ENCODE measurements around the gene SDCCAG8. TPM values are rescaled to one million over a fixed set of nuclear protein-coding genes. Genes with fewer than 3 reads are reported as not detected.

Gene SDCCAG8
- total RNA-seq, 1 experiment from 2014 or later = 14.0 TPM

DNA sequence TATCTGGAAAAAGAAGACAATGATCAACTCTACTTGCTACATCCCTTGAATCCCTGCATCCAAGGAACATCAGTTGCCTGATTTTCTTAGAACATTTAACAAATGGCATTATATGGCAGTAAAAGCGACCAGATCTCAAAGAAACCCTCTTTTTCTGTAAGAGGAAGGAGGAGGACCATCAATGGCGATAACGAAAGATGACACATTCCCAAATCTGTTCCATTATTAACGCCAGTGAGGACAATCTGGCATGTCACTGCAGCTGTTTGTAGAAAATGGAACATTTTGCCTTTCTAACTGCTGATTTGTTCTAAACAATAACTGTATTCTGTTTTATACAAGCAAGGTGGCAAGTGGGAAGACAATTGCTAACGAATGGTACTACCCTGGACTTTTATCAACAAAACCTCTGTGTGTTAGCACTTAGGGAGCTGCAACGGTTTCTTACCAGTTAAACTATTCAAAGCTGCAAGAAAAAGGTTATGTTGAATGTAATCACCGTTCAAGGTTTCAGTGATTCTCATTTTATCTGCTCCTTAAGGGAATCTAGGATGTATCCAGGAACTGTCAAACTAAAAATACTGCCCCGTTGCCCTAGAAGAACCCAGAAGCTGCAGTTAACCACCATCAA lies 251.9 kb downstream of the SDCCAG8 start:
- no TSS peak for BruUV-seq (replicated peaks)
- H3K27ac ChIP-seq (ENCODE audit: low read length) = no peak overlapping the region
- no peaks in the 10 kb centered on the region for H3K27me3 ChIP-seq (ENCODE audit: control insufficient read depth, insufficient read depth, low read length)
- ChIA-PET CTCF (interaction anchor here (0.7 kb wide), 1 partner anchor 1264 kb away, joined by 6 read pairs; no protein-coding TSS in a partner anchor), POLR2A (no interaction called here)
- H3K4me3 ChIP-seq (ENCODE audit: low read depth in 2 of 2, low read length in 2 of 2) = no peak overlapping the region
- H3K4me1 ChIP-seq (ENCODE audit: control insufficient read depth, insufficient read depth, low read length) = no peaks in the 10 kb centered on the region
- TF ChIP-seq REST (IDR thresholded peaks at IDR 0.05; ENCODE audit: insufficient read depth in 1 of 2, low read depth in 2 of 2, low read length in 1 of 2) (no peak), SIN3A (IDR thresholded peaks at IDR 0.05; ENCODE audit: borderline replicate concordance, insufficient read depth, low read depth, low read length) (no peak), POLR2AphosphoS5 (IDR thresholded peaks at IDR 0.05; ENCODE audit: low read depth, low read length) (no peak), CTCF (IDR thresholded peaks at IDR 0.05) (no peak), TCF7L2 (IDR thresholded peaks at IDR 0.05; ENCODE audit: low read depth, low read length) (no peak)
- DNase-seq (ENCODE audit: low read depth, low spot score) (no peak), ATAC-seq (no peak)
- H3K36me3 ChIP-seq (ENCODE audit: control insufficient read depth, insufficient read depth, low read length) = no peaks in the 10 kb centered on the region
- intact Hi-C loops (cut with micrococcal nuclease; ENCODE audit: unreplicated experiment) (no loop called here), in situ Hi-C loops (cut with HindIII; ENCODE audit: low pct_unique_long_range_greater_than_20kb, low sequenced_read_pairs) (no loop called here)
- H3K9me3 ChIP-seq (ENCODE audit: control insufficient read depth, insufficient read depth, low read depth, low read length) = no peaks in the 10 kb centered on the region

GRCh38 chr1:243508303-243508713 lies 252.5 kb downstream of the SDCCAG8 start:
- H3K4me3 ChIP-seq (ENCODE audit: low read depth in 2 of 2, low read length in 2 of 2) = no peak overlapping the region
- POLR2A ChIA-PET = no interaction called here
- H3K4me1 ChIP-seq (ENCODE audit: control insufficient read depth, insufficient read depth, low read length) = no peaks in the 10 kb centered on the region
- no peak overlapping the region for H3K27ac ChIP-seq (ENCODE audit: low read length)
- H3K27me3 ChIP-seq (ENCODE audit: control insufficient read depth, insufficient read depth, low read length) = no peaks in the 10 kb centered on the region
- H3K36me3 ChIP-seq (ENCODE audit: control insufficient read depth, insufficient read depth, low read length) = no peaks in the 10 kb centered on the region
- CTCF ChIA-PET = interaction anchor here (0.7 kb wide), 1 partner anchor 1264 kb away, joined by 6 read pairs; no protein-coding TSS in a partner anchor
- in situ Hi-C loops (cut with HindIII; ENCODE audit: low pct_unique_long_range_greater_than_20kb, low sequenced_read_pairs) = no loop called here
- intact Hi-C loops (cut with micrococcal nuclease; ENCODE audit: unreplicated experiment) = no loop called here
- H3K9me3 ChIP-seq (ENCODE audit: control insufficient read depth, insufficient read depth, low read depth, low read length) = no peaks in the 10 kb centered on the region
- DNase-seq (ENCODE audit: low read depth, low spot score) (no peak), ATAC-seq (no peak)
- no TSS peak for BruUV-seq (replicated peaks)
- TF ChIP-seq TCF7L2 (IDR thresholded peaks at IDR 0.05; ENCODE audit: low read depth, low read length) (no peak), REST (IDR thresholded peaks at IDR 0.05; ENCODE audit: insufficient read depth in 1 of 2, low read depth in 2 of 2, low read length in 1 of 2) (no peak), POLR2AphosphoS5 (IDR thresholded peaks at IDR 0.05; ENCODE audit: low read depth, low read length) (no peak), CTCF (IDR thresholded peaks at IDR 0.05) (no peak), SIN3A (IDR thresholded peaks at IDR 0.05; ENCODE audit: borderline replicate concordance, insufficient read depth, low read depth, low read length) (no peak)
